HL-60 (cell line): ENCODE data around the gene UNC13B.

Source experiments
- CTCF ChIP-seq: IDR thresholded peaks from one replicate; pipeline ENCODE4 v1.5.1; 2011; ENCODE audit warnings: low read length, control low read depth, inconsistent platforms; ENCODE audit not compliant: insufficient read depth
- GABPA ChIP-seq: IDR thresholded peaks from 2 replicates; pipeline ENCODE4 v1.6.1; 2012; ENCODE audit warnings: low read depth
- POLR2AphosphoS5 ChIP-seq: IDR thresholded peaks from 2 replicates; pipeline ENCODE4 v1.6.1; 2012; ENCODE audit warnings: low read depth

- no peak for TF ChIP-seq CTCF
- TF ChIP-seq POLR2AphosphoS5 = no peak
- no peak for TF ChIP-seq GABPA
Observed at GRCh38 chr9:35424356-35425352, 262.8 kb downstream of the UNC13B start.
